HG03565 (cell line): ENCODE results near the gene KAZN.

ENCODE experiments used
- ATAC-seq: cut with Tn5 transposase; IDR thresholded peaks from one replicate; pipeline ENCODE4 v1.9.1; 2021; ENCODE audit warnings: mild to moderate bottlenecking, moderate library complexity; ENCODE audit not compliant: unreplicated experiment

KAZN gene

GRCh38 chr1:14706631-14707030 lies 108.1 kb downstream of the KAZN start:
- ATAC-seq = no peak

GRCh38 chr1:14707531-14708445 lies 109.3 kb downstream of the KAZN start:
- ATAC-seq = no peak

GRCh38 chr1:14710331-14710730 lies 111.8 kb downstream of the KAZN start:
- ATAC-seq = no peak

- no peak for ATAC-seq
Measured at GRCh38 chr1:14712136-14712535, 113.7 kb downstream of the KAZN start.

GRCh38 chr1:14713077-14713476 lies 114.6 kb downstream of the KAZN start:
- ATAC-seq = no peak

GRCh38 chr1:14715266-14715665 lies 116.8 kb downstream of the KAZN start:
- no peak for ATAC-seq

GRCh38 chr1:14715802-14716201 lies 117.3 kb downstream of the KAZN start:
- no peak for ATAC-seq

- no peak for ATAC-seq
Measured at GRCh38 chr1:14716474-14716873, 118.0 kb downstream of the KAZN start.

GRCh38 chr1:14718476-14718875 lies 120.0 kb downstream of the KAZN start:
- no peak for ATAC-seq

- no peak for ATAC-seq
Measured at GRCh38 chr1:14723401-14723800, 124.9 kb downstream of the KAZN start.

- ATAC-seq = no peak
Measured at GRCh38 chr1:14724246-14724645, 125.8 kb downstream of the KAZN start.

GRCh38 chr1:14724678-14725077 lies 126.2 kb downstream of the KAZN start:
- ATAC-seq = no peak

- ATAC-seq = no peak
Measured at GRCh38 chr1:14725238-14725637, 126.8 kb downstream of the KAZN start.

- no peak for ATAC-seq
Measured at GRCh38 chr1:14725695-14726094, 127.2 kb downstream of the KAZN start.

- ATAC-seq = no peak
Measured at GRCh38 chr1:14726606-14727005, 128.1 kb downstream of the KAZN start.

- ATAC-seq = no peak
Measured at GRCh38 chr1:14728516-14728915, 130.0 kb downstream of the KAZN start.

- no peak for ATAC-seq
Measured at GRCh38 chr1:14732728-14733047, 134.2 kb downstream of the KAZN start.

- no peak for ATAC-seq
Measured at GRCh38 chr1:14733048-14733778, 134.7 kb downstream of the KAZN start.

- ATAC-seq = no peak
Measured at GRCh38 chr1:14733779-14734140, 135.3 kb downstream of the KAZN start.

GRCh38 chr1:14735841-14736240 lies 137.4 kb downstream of the KAZN start:
- ATAC-seq = no peak

- no peak for ATAC-seq
Measured at GRCh38 chr1:14737561-14738094, 139.1 kb downstream of the KAZN start.

- no peak for ATAC-seq
Measured at GRCh38 chr1:14738235-14738634, 139.8 kb downstream of the KAZN start.
